Measurements from ENCODE around the gene SERPINA1. TPM values are rescaled to one million over a fixed set of nuclear protein-coding genes. Genes with fewer than 3 reads are reported as not detected.

Gene SERPINA1
- total and polyA plus RNA-seq, 2 of the 13 experiments (the other 11 are each of a cell fraction or from before 2014, with no cell fraction given) = 3,266 to 11,015 TPM

GRCh38 chr14:94360945-94361565 is 27.3 kb downstream of the SERPINA1 start (continued):
- TF ChIP-seq FOXP4 (CRISPR knock-in tag; IDR thresholded peaks at IDR 0.05) = peak; percentile 85
- no peak for TF ChIP-seq LCORL (IDR thresholded peaks at IDR 0.05)
- 0 out of 2 replicates have a peak, but pooled peaks have one; percentile 44 for TF ChIP-seq LCORL (CRISPR knock-in tag; IDR thresholded peaks at IDR 0.05)
- TF ChIP-seq HDAC1 (CRISPR knock-in tag; IDR thresholded peaks at IDR 0.05) = peak; percentile 41; the same call in 1 of the 2 replicates
- no peak for TF ChIP-seq ZNF615 (CRISPR knock-in tag; IDR thresholded peaks at IDR 0.05; ENCODE audit: borderline replicate concordance)
- TF ChIP-seq ZNF598 (CRISPR knock-in tag; IDR thresholded peaks at IDR 0.05; ENCODE audit: borderline replicate concordance) = no peak
- no peak for TF ChIP-seq ISX (CRISPR knock-in tag; conservative IDR thresholded peaks at IDR 0.05)
- peak; percentile 72 for TF ChIP-seq RARA (CRISPR knock-in tag; IDR thresholded peaks at IDR 0.05)
- no peak for TF ChIP-seq GMEB1 (CRISPR knock-in tag; IDR thresholded peaks at IDR 0.05; ENCODE audit: borderline replicate concordance)
- TF ChIP-seq ZNF256 (CRISPR knock-in tag; conservative IDR thresholded peaks at IDR 0.05) = no peak
- TF ChIP-seq E2F2 (CRISPR knock-in tag; IDR thresholded peaks at IDR 0.05; ENCODE audit: borderline replicate concordance) = no peak
- peak; percentile 78; the same call in 1 of the 2 replicates for TF ChIP-seq ETV5 (CRISPR knock-in tag; IDR thresholded peaks at IDR 0.05; ENCODE audit: borderline replicate concordance)
- TF ChIP-seq HBP1 (CRISPR knock-in tag; IDR thresholded peaks at IDR 0.05; ENCODE audit: low read depth) = no peak
- TF ChIP-seq CREB1 (IDR thresholded peaks at IDR 0.05) = no peak
- TF ChIP-seq CREB1 (CRISPR knock-in tag; IDR thresholded peaks at IDR 0.05) = no peak
